SK-N-SH (cell line): Measurements from ENCODE around the gene CELSR2. TPM values are rescaled to one million over a fixed set of nuclear protein-coding genes. Genes with fewer than 3 reads are reported as not detected.

ENCODE experiments used
- CTCF ChIA-PET: fragments of 300-600, 350-600 bp; formaldehyde crosslinking; extraction: SDS; loops from one replicate; lab custom pipeline; 2021; lab: Yijun Ruan, JAX
- POLR2A ChIA-PET: fragments of 350-600 bp; sonication (Branson Sonifier 250); formaldehyde crosslinking; extraction: SDS; loops from one replicate; lab custom pipeline; 2020; ENCODE audit warnings: antibody characterized with exemption, inconsistent platforms; lab: Yijun Ruan, JAX
- DNase-seq: peaks from one replicate; pipeline ENCODE4 v3.0.0; 2012
- H2AFZ ChIP-seq: fragments of 200-600 bp; sonication (generic); 2 replicates; pipeline ENCODE4 v1.8.1; 2016; ENCODE audit warnings: antibody characterized with exemption, mild to moderate bottlenecking, low read depth
- H3F3A ChIP-seq: fragments of 200-600 bp; sonication (generic); replicated peaks from 2 replicates; pipeline ENCODE3; 2016; ENCODE audit warnings: antibody characterized with exemption, mild to moderate bottlenecking; ENCODE audit not compliant: insufficient read depth
- H3K27ac ChIP-seq, 2 experiments: fragments of 200-500 bp in 1 of 2; fragments of 200-600 bp in 1 of 2; sonication (Bioruptor generic) in 1 of 2; sonication (generic), shearing (Covaris generic) in 1 of 2; 2 replicates each; pipeline versions ENCODE4 v1.5.1 to v1.6.1; 2014 to 2016; ENCODE audit warnings: low read depth in 2 of 2, inconsistent platforms in 1 of 2, low read length in 1 of 2, mild to moderate bottlenecking in 1 of 2, mixed read lengths in 1 of 2
- H3K27me3 ChIP-seq: fragments of 200-600 bp; sonication (generic), shearing (Covaris generic); 2 replicates; pipeline ENCODE4 v1.6.1; 2016; ENCODE audit warnings: mixed run types; ENCODE audit not compliant: insufficient read depth
- H3K36me3 ChIP-seq, 2 experiments: fragments of 200-500 bp in 1 of 2; fragments of 200-600 bp in 1 of 2; sonication (Bioruptor generic) in 1 of 2; sonication (generic) in 1 of 2; replicated peaks in 1 of 2; 2 replicates each; pipeline versions ENCODE3 to v1.5.1; 2014 to 2016; ENCODE audit warnings: low read length in 1 of 2, mild to moderate bottlenecking in 1 of 2; ENCODE audit not compliant: insufficient read depth in 2 of 2, control insufficient read depth in 1 of 2
- H3K4me1 ChIP-seq, 2 experiments: fragments of 200-500 bp in 1 of 2; fragments of 200-600 bp in 1 of 2; sonication (Bioruptor generic) in 1 of 2; sonication (generic), shearing (Covaris generic) in 1 of 2; 2 replicates each; pipeline versions ENCODE4 v1.5.1 to v1.6.1; 2014 to 2016; ENCODE audit warnings: low read depth in 1 of 2, low read length in 1 of 2, mixed run types in 1 of 2; ENCODE audit not compliant: insufficient read depth in 2 of 2, control insufficient read depth in 1 of 2
- H3K4me2 ChIP-seq: fragments of 200-600 bp; sonication (generic), shearing (Covaris generic); 2 replicates; pipeline ENCODE4 v1.6.1; 2017; ENCODE audit warnings: mixed run types
- H3K4me3 ChIP-seq, 2 experiments: fragments of 200-500 bp in 1 of 2; fragments of 200-600 bp in 1 of 2; sonication (Bioruptor generic) in 1 of 2; sonication (generic), shearing (Covaris generic) in 1 of 2; 2 replicates each; pipeline versions ENCODE4 v1.5.1 to v1.8.1; 2014 to 2016; ENCODE audit warnings: low read depth in 2 of 2, inconsistent platforms in 1 of 2, low read length in 1 of 2, mild to moderate bottlenecking in 1 of 2, mixed read lengths in 1 of 2, moderate library complexity in 1 of 2
- H3K79me2 ChIP-seq: fragments of 200-600 bp; sonication (generic); 2 replicates; pipeline ENCODE4 v1.8.1; 2017; ENCODE audit warnings: mild to moderate bottlenecking; ENCODE audit not compliant: insufficient read depth
- H3K9ac ChIP-seq: fragments of 200-600 bp; sonication (generic); 2 replicates; pipeline ENCODE4 v1.6.1; 2017; ENCODE audit warnings: mixed run types
- H3K9me2 ChIP-seq: fragments of 200-600 bp; sonication (generic); 2 replicates; pipeline ENCODE4 v1.6.1; 2017; ENCODE audit warnings: mixed run types
- H3K9me3 ChIP-seq: fragments of 200-600 bp; sonication (generic); 2 replicates; pipeline ENCODE4 v1.6.1; 2017; ENCODE audit warnings: mixed run types, mild to moderate bottlenecking, moderate library complexity
- H4K20me1 ChIP-seq: fragments of 200-600 bp; sonication (generic); 2 replicates; pipeline ENCODE4 v1.6.1; 2017; ENCODE audit warnings: mild to moderate bottlenecking, mixed run types; ENCODE audit not compliant: insufficient read depth
- ELF1 ChIP-seq: IDR thresholded peaks from 2 replicates; pipeline ENCODE4 v1.4.0; 2012
- EP300 ChIP-seq, 2 experiments: IDR thresholded peaks; 2 replicates each; pipeline versions ENCODE4 v1.4.0 to v1.6.1; 2012; ENCODE audit warnings: borderline replicate concordance in 1 of 2, low read depth in 1 of 2, low read length in 1 of 2
- EZH2phosphoT487 ChIP-seq: fragments of 200-600 bp; sonication (generic); IDR thresholded peaks from 2 replicates; pipeline ENCODE4 v1.6.1; 2017; ENCODE audit warnings: low read depth, mixed run types, mild to moderate bottlenecking, antibody characterized with exemption, moderate library complexity, borderline replicate concordance
- FOSL2 ChIP-seq: IDR thresholded peaks from 2 replicates; pipeline ENCODE4 v1.4.0; 2012; ENCODE audit warnings: low read depth, mild to moderate bottlenecking, moderate library complexity, borderline replicate concordance
- FOXJ3 ChIP-seq: sonication (generic); formaldehyde crosslinking; IDR thresholded peaks from 2 replicates; pipeline ENCODE4 v1.5.1; 2020; ENCODE audit warnings: mild to moderate bottlenecking, missing genetic modification reagents
- FOXM1 ChIP-seq: IDR thresholded peaks from 2 replicates; pipeline ENCODE4 v1.4.0; 2012; ENCODE audit warnings: low read depth, mild to moderate bottlenecking
- JUND ChIP-seq: IDR thresholded peaks from 2 replicates; pipeline ENCODE4 v1.4.0; 2012
- NFIC ChIP-seq: IDR thresholded peaks from 2 replicates; pipeline ENCODE4 v1.4.0; 2012; ENCODE audit warnings: borderline replicate concordance
- PBX3 ChIP-seq: IDR thresholded peaks from 2 replicates; pipeline ENCODE4; 2012
- RAD21 ChIP-seq: IDR thresholded peaks from 2 replicates; pipeline ENCODE4 v1.6.1; 2012; ENCODE audit warnings: mild to moderate bottlenecking, low read length
- RCOR1 ChIP-seq: fragments of 150-350 bp; IDR thresholded peaks from 2 replicates; pipeline ENCODE4 v1.6.1; 2017; ENCODE audit warnings: antibody characterized with exemption, low read length
- RXRA ChIP-seq: IDR thresholded peaks from 2 replicates; pipeline ENCODE4 v1.4.0; 2012; ENCODE audit warnings: low read depth, mild to moderate bottlenecking, borderline replicate concordance
- TCF12 ChIP-seq: IDR thresholded peaks from 2 replicates; pipeline ENCODE4 v1.4.0; 2012
- ZBTB33 ChIP-seq: IDR thresholded peaks from 2 replicates; pipeline ENCODE4 v1.4.0; 2012; ENCODE audit warnings: low read depth, borderline replicate concordance
- WGBS: methylation state at CpG from one replicate; pipeline ENCODE4 v1.1.6; 2017; ENCODE audit warnings: low lambda C conversion rate; 5-methylcytosine and 5-hydroxymethylcytosine counted together
- polyA plus RNA-seq, 3 experiments: library from polyadenylated mRNA; depleted of rRNA; stranded (reverse); fragments of >200 nt; gene quantifications; 2 replicates each; pipeline ENCODE4 v1.2.3, GENCODE V29; 2012
- TF ChIP-seq, protein P1 (sequence below): IDR thresholded peaks from 2 replicates; pipeline ENCODE4 v1.4.0; 2012; ENCODE audit warnings: low read depth, borderline replicate concordance
- TF ChIP-seq, protein P2 (sequence below): IDR thresholded peaks from 2 replicates; pipeline ENCODE4 v1.4.0; 2012; ENCODE audit warnings: low read depth

The CELSR2 gene
- polyA plus RNA-seq, 1 of the 3 experiments (the other 2 are of a cell fraction), result 3.5 TPM

DNA sequence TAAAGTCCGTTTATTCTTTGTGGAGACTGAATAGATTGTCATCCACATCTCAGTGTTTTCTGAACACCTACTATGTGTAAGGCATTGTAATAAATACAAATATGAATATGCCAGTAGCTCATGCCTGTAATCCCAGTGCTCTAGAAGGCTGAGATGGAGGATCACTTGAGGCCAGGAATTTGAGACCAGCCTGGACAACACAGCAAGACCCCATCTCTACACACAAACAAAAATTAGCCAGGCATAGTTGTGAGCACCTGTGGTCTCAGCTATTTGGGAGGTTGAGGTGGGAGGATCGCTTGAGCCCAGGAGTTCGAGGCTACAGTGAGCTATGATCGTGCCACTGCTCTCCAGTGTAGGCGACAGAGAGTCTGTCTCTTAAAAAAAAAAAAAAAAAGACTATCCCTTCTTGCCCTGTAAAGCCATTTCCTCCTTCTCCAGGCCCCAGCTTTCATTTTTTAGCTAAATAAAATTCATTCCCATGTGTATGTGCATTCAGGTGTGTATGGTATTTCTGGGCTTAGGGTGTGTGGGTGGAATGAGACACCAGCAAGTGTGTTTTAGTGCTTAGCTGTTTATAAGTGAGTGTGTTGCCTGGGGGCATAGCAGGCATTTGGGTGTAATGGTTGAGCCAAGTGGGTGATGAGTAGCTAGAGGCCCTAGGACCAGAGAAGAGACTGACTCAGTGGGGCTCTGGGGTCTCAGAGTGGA is 7.8 kb downstream of the CELSR2 start:
- Histone ChIP-seq H3K36me3 (peaks cover 0 to 5% of the 10 kb centered on the region in 2 experiments), H3K9me3 (no peaks in the 10 kb centered on the region), H3K4me1 (peaks cover 0 to 53% of the 10 kb centered on the region in 2 experiments; a peak in 2 of 4 replicates), H3K27me3 (no peaks in the 10 kb centered on the region), H3K4me2 (no peak overlapping the region), H4K20me1 (no peaks in the 10 kb centered on the region), H3K9me2 (no peaks in the 10 kb centered on the region), H3K79me2 (no peaks in the 10 kb centered on the region), H3K4me3 (no peak overlapping the region), H3F3A (no peaks in the 10 kb centered on the region), H3K27ac (no peak overlapping the region), H3K9ac (no peak overlapping the region), H2AFZ (no peak overlapping the region)
- WGBS, result 89% methylated on average over 5 of the region's 5 CpGs
- no peak for DNase-seq
- ChIA-PET POLR2A (no interaction called here), CTCF (interaction anchor here (0.6 to 1.1 kb wide), 3 partner anchors 43 to 275 kb away, joined by 3 read pairs; no protein-coding TSS in a partner anchor)
- no peak for TF ChIP-seq PBX3
- TF ChIP-seq JUND, result no peak
- no peak for TF ChIP-seq ELF1
- TF ChIP-seq RCOR1, result no peak
- TF ChIP-seq RXRA, result no peak
- TF ChIP-seq NFIC, result no peak
- TF ChIP-seq, protein P1, sequence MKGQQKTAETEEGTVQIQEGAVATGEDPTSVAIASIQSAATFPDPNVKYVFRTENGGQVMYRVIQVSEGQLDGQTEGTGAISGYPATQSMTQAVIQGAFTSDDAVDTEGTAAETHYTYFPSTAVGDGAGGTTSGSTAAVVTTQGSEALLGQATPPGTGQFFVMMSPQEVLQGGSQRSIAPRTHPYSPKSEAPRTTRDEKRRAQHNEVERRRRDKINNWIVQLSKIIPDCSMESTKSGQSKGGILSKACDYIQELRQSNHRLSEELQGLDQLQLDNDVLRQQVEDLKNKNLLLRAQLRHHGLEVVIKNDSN, result no peak
- TF ChIP-seq FOXJ3, result no peak
- no peak for TF ChIP-seq RAD21

DNA sequence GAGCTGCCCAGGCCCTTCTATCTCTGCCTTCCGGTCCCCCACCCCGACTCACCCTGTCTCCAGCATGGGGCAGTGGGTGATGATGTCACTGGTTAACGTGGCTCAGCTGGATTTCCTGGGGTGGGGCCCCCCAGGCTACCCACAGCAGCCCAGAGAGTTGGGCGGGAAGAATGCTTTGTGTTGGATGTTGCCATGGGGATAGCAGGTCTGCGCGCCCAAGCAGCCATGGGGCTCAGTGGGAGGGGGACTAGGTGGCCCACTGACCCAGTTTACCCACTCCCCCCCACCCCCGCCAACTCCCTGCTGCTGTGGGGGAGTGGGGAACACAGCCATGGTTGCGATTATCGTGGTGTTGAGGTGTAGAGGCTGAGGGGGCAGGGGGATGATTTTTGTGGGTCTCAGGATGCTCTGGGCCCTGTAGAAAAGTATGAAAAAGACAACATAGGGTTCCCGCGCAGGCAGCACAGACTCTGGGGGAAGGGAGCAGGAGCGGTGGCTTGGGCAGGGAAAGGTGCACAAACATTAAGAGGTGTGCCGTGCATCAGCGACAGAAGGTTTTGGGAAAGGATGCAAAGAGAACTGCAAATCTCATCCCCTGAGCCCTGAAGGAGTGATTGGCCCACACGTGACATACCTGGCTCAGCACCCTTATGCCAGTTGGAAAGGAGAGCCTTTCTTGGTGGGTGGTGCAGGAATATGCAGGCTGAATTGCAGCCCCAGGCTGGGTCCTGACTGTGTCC is 8.5 kb downstream of the CELSR2 start:
- H3K9me2 ChIP-seq, result no peaks in the 10 kb centered on the region
- no peak overlapping the region for H3K27ac ChIP-seq
- H3K4me2 ChIP-seq, result no peak overlapping the region
- H3F3A ChIP-seq, result no peaks in the 10 kb centered on the region
- 90% methylated on average over 11 of the region's 15 CpGs for WGBS
- H3K36me3 ChIP-seq, result peaks cover 0 to 5% of the 10 kb centered on the region in 2 experiments
- DNase-seq, result peak; percentile 44
- H3K79me2 ChIP-seq, result no peaks in the 10 kb centered on the region
- ChIA-PET POLR2A (no interaction called here), CTCF (interaction anchor here (0.6 to 1.0 kb wide), 2 partner anchors 141 to 274 kb away, joined by 3 read pairs; no protein-coding TSS in a partner anchor)
- H2AFZ ChIP-seq, result no peak overlapping the region
- no peaks in the 10 kb centered on the region for H3K27me3 ChIP-seq
- H3K9ac ChIP-seq, result no peak overlapping the region
- H3K9me3 ChIP-seq, result no peaks in the 10 kb centered on the region
- TF ChIP-seq RCOR1 (no peak), FOSL2 (no peak), ZBTB33 (no peak), TCF12 (no peak), EP300 (IDR thresholded peaks at IDR 0.05; ENCODE audit: borderline replicate concordance in 1 of 2, low read depth in 1 of 2, low read length in 1 of 2) (no peak), ELF1 (no peak), FOXM1 (no peak), JUND (no peak), EZH2phosphoT487 (no peak)
- TF ChIP-seq, protein P1, result no peak
- TF ChIP-seq, protein P2, sequence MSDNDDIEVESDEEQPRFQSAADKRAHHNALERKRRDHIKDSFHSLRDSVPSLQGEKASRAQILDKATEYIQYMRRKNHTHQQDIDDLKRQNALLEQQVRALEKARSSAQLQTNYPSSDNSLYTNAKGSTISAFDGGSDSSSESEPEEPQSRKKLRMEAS, result no peak
- H3K4me3 ChIP-seq, result no peak overlapping the region
- H3K4me1 ChIP-seq, result peaks cover 0 to 47% of the 10 kb centered on the region in 2 experiments; a peak in 2 of 4 replicates
- no peaks in the 10 kb centered on the region for H4K20me1 ChIP-seq
